Measurements from ENCODE around the gene GORAB. TPM values are rescaled to one million over a fixed set of nuclear protein-coding genes. Genes with fewer than 3 reads are reported as not detected.

The GORAB gene
- polyA plus RNA-seq, 1 donor from 2014 or later, result 17.8 TPM

GRCh38 chr1:170576980-170577379 lies 45.0 kb downstream of the GORAB start:
- H3K9me3 ChIP-seq (ENCODE audit: low read length), result no peaks in the 10 kb centered on the region
- no peak overlapping the region for H3K4me3 ChIP-seq (ENCODE audit: low read length)
- TF ChIP-seq, protein P1, sequence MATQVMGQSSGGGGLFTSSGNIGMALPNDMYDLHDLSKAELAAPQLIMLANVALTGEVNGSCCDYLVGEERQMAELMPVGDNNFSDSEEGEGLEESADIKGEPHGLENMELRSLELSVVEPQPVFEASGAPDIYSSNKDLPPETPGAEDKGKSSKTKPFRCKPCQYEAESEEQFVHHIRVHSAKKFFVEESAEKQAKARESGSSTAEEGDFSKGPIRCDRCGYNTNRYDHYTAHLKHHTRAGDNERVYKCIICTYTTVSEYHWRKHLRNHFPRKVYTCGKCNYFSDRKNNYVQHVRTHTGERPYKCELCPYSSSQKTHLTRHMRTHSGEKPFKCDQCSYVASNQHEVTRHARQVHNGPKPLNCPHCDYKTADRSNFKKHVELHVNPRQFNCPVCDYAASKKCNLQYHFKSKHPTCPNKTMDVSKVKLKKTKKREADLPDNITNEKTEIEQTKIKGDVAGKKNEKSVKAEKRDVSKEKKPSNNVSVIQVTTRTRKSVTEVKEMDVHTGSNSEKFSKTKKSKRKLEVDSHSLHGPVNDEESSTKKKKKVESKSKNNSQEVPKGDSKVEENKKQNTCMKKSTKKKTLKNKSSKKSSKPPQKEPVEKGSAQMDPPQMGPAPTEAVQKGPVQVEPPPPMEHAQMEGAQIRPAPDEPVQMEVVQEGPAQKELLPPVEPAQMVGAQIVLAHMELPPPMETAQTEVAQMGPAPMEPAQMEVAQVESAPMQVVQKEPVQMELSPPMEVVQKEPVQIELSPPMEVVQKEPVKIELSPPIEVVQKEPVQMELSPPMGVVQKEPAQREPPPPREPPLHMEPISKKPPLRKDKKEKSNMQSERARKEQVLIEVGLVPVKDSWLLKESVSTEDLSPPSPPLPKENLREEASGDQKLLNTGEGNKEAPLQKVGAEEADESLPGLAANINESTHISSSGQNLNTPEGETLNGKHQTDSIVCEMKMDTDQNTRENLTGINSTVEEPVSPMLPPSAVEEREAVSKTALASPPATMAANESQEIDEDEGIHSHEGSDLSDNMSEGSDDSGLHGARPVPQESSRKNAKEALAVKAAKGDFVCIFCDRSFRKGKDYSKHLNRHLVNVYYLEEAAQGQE (IDR thresholded peaks at IDR 0.05; ENCODE audit: borderline replicate concordance), result no peak
- TF ChIP-seq, protein P2, sequence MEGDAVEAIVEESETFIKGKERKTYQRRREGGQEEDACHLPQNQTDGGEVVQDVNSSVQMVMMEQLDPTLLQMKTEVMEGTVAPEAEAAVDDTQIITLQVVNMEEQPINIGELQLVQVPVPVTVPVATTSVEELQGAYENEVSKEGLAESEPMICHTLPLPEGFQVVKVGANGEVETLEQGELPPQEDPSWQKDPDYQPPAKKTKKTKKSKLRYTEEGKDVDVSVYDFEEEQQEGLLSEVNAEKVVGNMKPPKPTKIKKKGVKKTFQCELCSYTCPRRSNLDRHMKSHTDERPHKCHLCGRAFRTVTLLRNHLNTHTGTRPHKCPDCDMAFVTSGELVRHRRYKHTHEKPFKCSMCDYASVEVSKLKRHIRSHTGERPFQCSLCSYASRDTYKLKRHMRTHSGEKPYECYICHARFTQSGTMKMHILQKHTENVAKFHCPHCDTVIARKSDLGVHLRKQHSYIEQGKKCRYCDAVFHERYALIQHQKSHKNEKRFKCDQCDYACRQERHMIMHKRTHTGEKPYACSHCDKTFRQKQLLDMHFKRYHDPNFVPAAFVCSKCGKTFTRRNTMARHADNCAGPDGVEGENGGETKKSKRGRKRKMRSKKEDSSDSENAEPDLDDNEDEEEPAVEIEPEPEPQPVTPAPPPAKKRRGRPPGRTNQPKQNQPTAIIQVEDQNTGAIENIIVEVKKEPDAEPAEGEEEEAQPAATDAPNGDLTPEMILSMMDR (IDR thresholded peaks at IDR 0.05; ENCODE audit: poor library complexity, severe bottlenecking), result no peak
- TF ChIP-seq RAD21 (conservative IDR thresholded peaks at IDR 0.05), result no peak
- TF ChIP-seq SMC3 (conservative IDR thresholded peaks at IDR 0.05; ENCODE audit: poor library complexity), result no peak
- no peak overlapping the region for H3K9ac ChIP-seq (ENCODE audit: low read length)
- H3K4me2 ChIP-seq (ENCODE audit: low read length), result no peak overlapping the region
- peaks cover 3% of the 10 kb centered on the region for H3K27me3 ChIP-seq (ENCODE audit: insufficient read depth, low read depth, low read length)
- no peaks in the 10 kb centered on the region for H3K79me2 ChIP-seq (replicated peaks; ENCODE audit: insufficient read depth, low read length)
- no peaks in the 10 kb centered on the region for H4K20me1 ChIP-seq (ENCODE audit: insufficient read depth)
- no peak overlapping the region for H3K27ac ChIP-seq (ENCODE audit: low read length)
- H3K9me2 ChIP-seq (ENCODE audit: insufficient read depth, low read length), result no peaks in the 10 kb centered on the region
- no peak overlapping the region for H2AFZ ChIP-seq (ENCODE audit: low read depth, low read length)
- no peaks in the 10 kb centered on the region for H3K36me3 ChIP-seq (ENCODE audit: insufficient read depth, low read length)
- H3F3A ChIP-seq (ENCODE audit: insufficient read depth, low read length, poor library complexity, severe bottlenecking), result no peaks in the 10 kb centered on the region

- Histone ChIP-seq H3K79me2 (replicated peaks; ENCODE audit: insufficient read depth, low read length) (no peaks in the 10 kb centered on the region), H3K36me3 (ENCODE audit: insufficient read depth, low read length) (no peaks in the 10 kb centered on the region), H3F3A (ENCODE audit: insufficient read depth, low read length, poor library complexity, severe bottlenecking) (no peaks in the 10 kb centered on the region), H4K20me1 (ENCODE audit: insufficient read depth) (no peaks in the 10 kb centered on the region), H3K4me3 (ENCODE audit: low read length) (no peak overlapping the region), H3K9me3 (ENCODE audit: low read length) (no peaks in the 10 kb centered on the region), H3K27ac (ENCODE audit: low read length) (no peak overlapping the region), H3K9ac (ENCODE audit: low read length) (no peak overlapping the region), H3K4me2 (ENCODE audit: low read length) (no peak overlapping the region), H3K27me3 (ENCODE audit: insufficient read depth, low read depth, low read length) (peaks cover 6% of the 10 kb centered on the region), H2AFZ (ENCODE audit: low read depth, low read length) (no peak overlapping the region), H3K9me2 (ENCODE audit: insufficient read depth, low read length) (no peaks in the 10 kb centered on the region)
- TF ChIP-seq POLR2AphosphoS5 (IDR thresholded peaks at IDR 0.05), result no peak
- no peak for TF ChIP-seq TAF1 (IDR thresholded peaks at IDR 0.05; ENCODE audit: low read depth)
- TF ChIP-seq, protein P2 (IDR thresholded peaks at IDR 0.05; ENCODE audit: poor library complexity, severe bottlenecking), result no peak
- no peak for TF ChIP-seq MXI1 (conservative IDR thresholded peaks at IDR 0.05; ENCODE audit: poor library complexity, severe bottlenecking)
- no peak for TF ChIP-seq RAD21 (conservative IDR thresholded peaks at IDR 0.05)
- no peak for TF ChIP-seq SMC3 (conservative IDR thresholded peaks at IDR 0.05; ENCODE audit: poor library complexity)
- no peak for TF ChIP-seq EZH2 (IDR thresholded peaks at IDR 0.05; ENCODE audit: borderline replicate concordance, insufficient read depth, low read length, poor library complexity, severe bottlenecking)
- no peak for TF ChIP-seq EP300 (conservative IDR thresholded peaks at IDR 0.05; ENCODE audit: poor library complexity, severe bottlenecking)
- TF ChIP-seq, protein P1 (IDR thresholded peaks at IDR 0.05; ENCODE audit: borderline replicate concordance), result no peak
Observed at GRCh38 chr1:170578359-170578758, 46.4 kb downstream of the GORAB start.
